Ascending aorta (tissue), 2 donors: ENCODE data around the gene DYNC1I1. TPM values are rescaled to one million over a fixed set of nuclear protein-coding genes. Genes with fewer than 3 reads are reported as not detected.

Experiments used
- DNase-seq, 2 donors: peaks; one replicate each; pipeline ENCODE4 v3.0.0-alpha.2; 2019; ENCODE audit warnings: low spot score in 2 of 2
- H3K27ac ChIP-seq, 2 donors: fragments of 200-600 bp; sonication (generic); one replicate each; pipeline ENCODE4 v1.5.1; 2016 to 2017; ENCODE audit warnings: mild to moderate bottlenecking in 1 of 2
- H3K27me3 ChIP-seq: fragments of 200-600 bp; sonication (generic); one replicate; pipeline ENCODE4 v1.5.1; 2017
- H3K36me3 ChIP-seq, 2 donors: fragments of 200-600 bp; sonication (generic); one replicate each; pipeline ENCODE4 v1.5.1; 2016
- H3K4me1 ChIP-seq, 2 donors: fragments of 200-600 bp; sonication (generic); one replicate each; pipeline ENCODE4 v1.5.1; 2016 to 2017; ENCODE audit warnings: mild to moderate bottlenecking in 1 of 2
- H3K4me3 ChIP-seq, 2 donors: fragments of 200-600 bp; sonication (generic); one replicate each; pipeline ENCODE4 v1.5.1; 2016 to 2017; ENCODE audit warnings: mild to moderate bottlenecking in 1 of 2
- H3K9me3 ChIP-seq, 2 donors: fragments of 200-600 bp; sonication (generic); one replicate each; pipeline ENCODE4 v1.5.1; 2016
- intact Hi-C: fragments of 100-400 bp; cut with DNase I; formaldehyde crosslinking; loops from one replicate; pipeline ENCODE4 v1.15.1; 2023
- total RNA-seq: library from RNA; depleted of rRNA; stranded (reverse); fragments of >200 nt; gene quantifications from one replicate; pipeline ENCODE4 v1.1.0, GENCODE V29; 2016
- TF ChIP-seq, protein P1 (sequence below), 3 experiments: fragments of 200-600 bp in 2 of 3; fragments of 450-650 bp in 1 of 3; sonication (generic) in 2 of 3; IDR thresholded peaks; one replicate each; pipeline ENCODE4 v1.5.1; 2016 to 2019; ENCODE audit warnings: antibody characterized with exemption in 3 of 3, mild to moderate bottlenecking in 1 of 3, moderate library complexity in 1 of 3

DYNC1I1 gene
- total RNA-seq, 1 donor from 2014 or later: 13.2 TPM

DNA sequence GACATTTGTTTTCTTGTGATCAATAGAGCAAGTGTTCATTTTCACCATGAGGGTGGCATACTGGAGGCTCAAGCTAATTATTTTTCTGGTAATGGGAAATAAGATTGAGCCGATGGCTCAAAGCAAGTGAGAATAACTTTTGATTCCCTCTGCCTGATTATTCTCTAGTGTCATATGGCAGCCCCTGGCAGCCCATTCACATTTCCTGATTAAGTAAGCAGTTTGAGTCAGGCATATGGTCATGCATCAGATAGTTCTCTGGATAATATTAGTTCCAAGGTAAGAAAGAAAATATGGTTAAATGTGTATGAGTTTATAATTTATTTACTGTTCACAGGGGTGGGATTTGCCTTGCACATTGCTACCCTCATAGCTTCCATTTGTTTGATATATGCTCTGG is 109.2 kb downstream of the DYNC1I1 start:
- intact Hi-C loops: loop anchor here (10.0 kb wide), 1 partner anchor 357 kb away; no protein-coding TSS in a partner anchor
- H3K4me1 ChIP-seq: no peaks in the 10 kb centered on the region
- TF ChIP-seq, protein P1, sequence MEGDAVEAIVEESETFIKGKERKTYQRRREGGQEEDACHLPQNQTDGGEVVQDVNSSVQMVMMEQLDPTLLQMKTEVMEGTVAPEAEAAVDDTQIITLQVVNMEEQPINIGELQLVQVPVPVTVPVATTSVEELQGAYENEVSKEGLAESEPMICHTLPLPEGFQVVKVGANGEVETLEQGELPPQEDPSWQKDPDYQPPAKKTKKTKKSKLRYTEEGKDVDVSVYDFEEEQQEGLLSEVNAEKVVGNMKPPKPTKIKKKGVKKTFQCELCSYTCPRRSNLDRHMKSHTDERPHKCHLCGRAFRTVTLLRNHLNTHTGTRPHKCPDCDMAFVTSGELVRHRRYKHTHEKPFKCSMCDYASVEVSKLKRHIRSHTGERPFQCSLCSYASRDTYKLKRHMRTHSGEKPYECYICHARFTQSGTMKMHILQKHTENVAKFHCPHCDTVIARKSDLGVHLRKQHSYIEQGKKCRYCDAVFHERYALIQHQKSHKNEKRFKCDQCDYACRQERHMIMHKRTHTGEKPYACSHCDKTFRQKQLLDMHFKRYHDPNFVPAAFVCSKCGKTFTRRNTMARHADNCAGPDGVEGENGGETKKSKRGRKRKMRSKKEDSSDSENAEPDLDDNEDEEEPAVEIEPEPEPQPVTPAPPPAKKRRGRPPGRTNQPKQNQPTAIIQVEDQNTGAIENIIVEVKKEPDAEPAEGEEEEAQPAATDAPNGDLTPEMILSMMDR (IDR thresholded peaks at IDR 0.05): no peak

DNA sequence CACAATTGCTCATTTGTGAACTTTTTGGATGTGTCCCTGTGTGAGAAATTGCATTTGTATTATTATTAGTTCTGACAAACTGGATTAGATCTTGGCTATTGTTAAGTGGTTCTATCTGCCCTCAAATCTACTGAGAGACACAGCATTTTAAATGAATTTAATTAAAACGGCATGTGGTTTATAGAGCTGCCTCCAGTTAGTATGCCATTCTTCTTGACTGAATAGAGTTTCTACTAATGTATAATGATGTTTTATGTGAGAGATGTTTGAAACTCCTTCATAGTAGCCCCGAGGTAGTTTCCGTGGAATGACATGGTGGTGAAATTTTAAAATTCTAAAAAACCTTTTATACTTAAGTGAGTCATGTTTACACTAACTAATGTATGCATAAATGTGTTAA is 110.9 kb downstream of the DYNC1I1 start:
- H3K4me1 ChIP-seq: no peaks in the 10 kb centered on the region
- TF ChIP-seq, protein P1 (IDR thresholded peaks at IDR 0.05): no peak
- no peak overlapping the region for H3K27ac ChIP-seq
- no peaks in the 10 kb centered on the region for H3K27me3 ChIP-seq
- no peak for DNase-seq
- intact Hi-C loops: loop anchor here (10.0 kb wide), 1 partner anchor 358 kb away; no protein-coding TSS in a partner anchor
- H3K36me3 ChIP-seq: no peaks in the 10 kb centered on the region
- no peak overlapping the region for H3K4me3 ChIP-seq
- H3K9me3 ChIP-seq: no peaks in the 10 kb centered on the region

More for the DNA sequence above, 109.2 kb downstream of the DYNC1I1 start:
- Histone ChIP-seq H3K27me3 (no peaks in the 10 kb centered on the region), H3K9me3 (no peaks in the 10 kb centered on the region), H3K27ac (no peak overlapping the region), H3K4me3 (no peak overlapping the region), H3K36me3 (peaks cover 0 to 5% of the 10 kb centered on the region in 2 donors)
- DNase-seq: no peak

DNA sequence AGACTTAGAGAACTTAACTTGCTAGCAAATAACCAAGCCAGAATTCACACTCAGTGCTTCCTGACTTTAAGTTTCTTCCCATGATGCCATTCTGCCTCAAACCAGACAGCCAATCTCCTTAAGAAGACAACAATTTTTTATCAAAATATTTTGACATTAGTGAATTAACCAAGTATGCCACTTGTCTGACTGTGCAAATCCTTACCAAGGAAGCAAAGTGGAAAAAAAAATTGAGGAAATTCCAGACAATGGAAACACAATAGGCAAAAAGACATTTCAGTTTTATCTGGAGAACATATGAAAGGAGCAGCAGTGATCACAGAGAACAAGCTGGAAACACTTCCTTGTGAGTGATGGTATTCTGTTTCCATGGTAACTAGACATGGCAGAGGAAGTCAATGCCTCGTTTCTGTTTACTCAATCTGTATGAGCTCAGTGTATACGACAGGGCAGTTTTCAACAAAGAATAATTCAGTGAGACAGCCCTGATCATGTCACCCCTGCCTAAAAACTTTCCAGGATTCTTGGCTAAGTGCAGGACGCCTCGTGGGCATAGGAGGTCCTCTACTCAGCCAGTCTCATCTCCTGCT is 114.2 kb downstream of the DYNC1I1 start:
- intact Hi-C loops: loop anchor here (10.0 kb wide), 1 partner anchor 362 kb away; no protein-coding TSS in a partner anchor
- DNase-seq: no peak
- Histone ChIP-seq H3K27ac (no peak overlapping the region), H3K4me3 (no peak overlapping the region), H3K4me1 (no peaks in the 10 kb centered on the region), H3K36me3 (no peaks in the 10 kb centered on the region), H3K9me3 (no peaks in the 10 kb centered on the region), H3K27me3 (no peaks in the 10 kb centered on the region)
- TF ChIP-seq, protein P1 (IDR thresholded peaks at IDR 0.05): no peak

DNA sequence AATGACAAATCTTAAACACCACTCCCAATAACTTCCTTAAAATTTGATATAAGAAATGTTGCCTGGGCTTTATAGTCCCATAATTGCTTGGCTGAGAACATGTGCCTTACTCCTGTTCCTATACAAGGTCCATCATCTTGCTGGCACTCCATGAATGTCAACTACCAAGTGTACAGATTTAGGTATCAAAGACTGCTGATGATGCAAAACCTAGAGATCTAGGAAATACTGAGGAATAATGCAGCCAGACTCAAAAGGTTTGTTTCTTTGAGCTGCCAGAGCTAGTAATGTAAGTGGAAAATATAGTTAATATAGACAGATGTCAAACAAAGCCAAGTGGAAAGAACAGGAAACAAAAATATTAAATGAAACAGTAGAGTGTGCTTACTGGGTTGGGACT is 121.1 kb downstream of the DYNC1I1 start:
- H3K4me1 ChIP-seq: peaks cover 4 to 8% of the 10 kb centered on the region in 2 donors

DNA sequence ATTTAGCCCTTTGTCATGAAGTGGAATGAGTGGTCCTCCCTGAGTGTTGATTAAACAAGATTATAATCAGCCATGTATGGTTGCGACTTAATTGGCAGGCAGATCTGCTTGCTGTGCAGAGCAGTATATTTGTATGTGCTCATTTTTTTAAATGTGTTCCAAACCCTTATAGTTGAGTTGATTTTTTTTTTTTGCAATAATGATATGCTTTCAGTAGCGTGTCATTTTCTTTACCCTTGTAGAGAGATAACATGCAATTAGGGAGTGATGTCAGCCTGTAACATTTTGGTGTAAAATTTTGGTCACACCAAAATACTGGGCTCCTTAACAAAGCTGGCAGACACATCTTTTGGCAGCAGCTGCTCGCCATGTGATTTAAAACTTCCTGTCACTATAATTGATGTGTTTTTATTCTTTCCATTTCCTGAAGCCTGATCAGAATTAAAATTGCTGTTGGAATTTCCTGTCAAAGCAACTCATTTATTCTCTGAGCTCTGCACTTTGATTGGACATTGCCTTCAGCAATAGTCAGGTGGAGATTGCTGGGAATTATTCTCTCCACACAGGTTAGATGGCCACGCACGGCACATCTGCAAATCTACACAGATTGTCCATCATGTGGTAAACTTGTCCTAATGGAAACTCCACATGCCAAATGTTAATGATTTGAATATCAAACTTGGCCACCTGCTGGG is 125.3 kb downstream of the DYNC1I1 start:
- no peak for DNase-seq
- H3K27ac ChIP-seq: no peak overlapping the region
- H3K4me1 ChIP-seq: peaks cover 4 to 8% of the 10 kb centered on the region in 2 donors
- intact Hi-C loops: no loop called here
- H3K36me3 ChIP-seq: no peaks in the 10 kb centered on the region
- no peak overlapping the region for H3K4me3 ChIP-seq
- TF ChIP-seq, protein P1 (IDR thresholded peaks at IDR 0.05): no peak
- H3K27me3 ChIP-seq: no peaks in the 10 kb centered on the region
- no peaks in the 10 kb centered on the region for H3K9me3 ChIP-seq

More for the DNA sequence above, 121.1 kb downstream of the DYNC1I1 start:
- no peaks in the 10 kb centered on the region for H3K36me3 ChIP-seq
- no peaks in the 10 kb centered on the region for H3K9me3 ChIP-seq
- intact Hi-C loops: no loop called here
- H3K4me3 ChIP-seq: no peak overlapping the region
- H3K27me3 ChIP-seq: no peaks in the 10 kb centered on the region
- H3K27ac ChIP-seq: peak overlapping the region; percentile 41 to 43
- TF ChIP-seq, protein P1 (IDR thresholded peaks at IDR 0.05): no peak
- DNase-seq: no peak
